GM19438 (cell line): Measurements from ENCODE around the gene PLEKHH2.
A peak's percentile ranks its signal among the peaks of the same experiment; 100 is the strongest.
"Not testable (repeated sequence)": the region's sequence is repeated elsewhere in the genome, so short reads cannot be mapped to it uniquely, and the experiment has no call there.

Source experiments
- ATAC-seq: cut with Tn5 transposase; IDR thresholded peaks from one replicate; pipeline ENCODE4 v1.9.1; 2021; ENCODE audit warnings: low read depth; ENCODE audit not compliant: unreplicated experiment

PLEKHH2 gene

DNA sequence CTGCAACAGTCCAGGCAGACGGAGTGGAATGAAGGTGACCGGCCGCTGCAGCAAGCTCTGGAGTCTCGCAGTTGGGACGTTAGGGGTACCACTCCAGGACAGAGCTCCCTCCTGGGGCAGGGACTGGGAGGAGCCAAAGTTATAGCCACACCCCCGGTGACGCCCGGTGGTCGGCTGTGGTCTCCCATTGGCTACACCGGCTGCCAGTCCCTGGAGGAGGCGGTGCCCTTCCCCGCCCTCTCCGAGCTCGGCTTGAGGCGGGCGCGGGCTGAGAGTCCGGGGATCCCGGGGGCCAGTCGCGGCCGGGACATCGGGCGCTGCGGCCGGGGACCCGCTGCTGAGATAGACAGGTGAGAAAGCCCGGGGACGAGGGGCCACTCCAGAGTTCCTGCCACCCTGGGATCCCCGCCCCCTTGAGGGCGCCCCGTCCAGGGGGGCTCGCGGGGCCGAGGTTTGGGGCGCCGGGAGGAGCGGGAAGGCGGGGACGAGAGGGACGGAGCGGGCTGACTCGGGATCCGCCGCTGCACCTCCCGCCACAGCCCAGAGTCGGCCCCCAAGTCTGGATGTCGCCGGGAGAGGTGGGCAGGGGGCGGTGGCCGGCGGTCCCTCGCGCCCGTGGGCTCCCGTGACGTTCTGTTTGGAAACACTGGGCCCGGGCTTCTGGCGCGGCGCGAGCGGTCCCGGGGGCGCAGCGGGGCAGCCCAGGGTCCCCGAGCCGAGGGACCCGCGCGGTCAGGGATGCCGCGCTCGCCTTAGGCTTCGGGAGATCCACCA, at the start of gene PLEKHH2:
Gene PLEKHH2 (plus strand): TSS at position 231 of the 774 bp plus-strand sequence. CDS start 7,414 bp downstream, outside the sequence.
- ATAC-seq, result peak; percentile 100

DNA sequence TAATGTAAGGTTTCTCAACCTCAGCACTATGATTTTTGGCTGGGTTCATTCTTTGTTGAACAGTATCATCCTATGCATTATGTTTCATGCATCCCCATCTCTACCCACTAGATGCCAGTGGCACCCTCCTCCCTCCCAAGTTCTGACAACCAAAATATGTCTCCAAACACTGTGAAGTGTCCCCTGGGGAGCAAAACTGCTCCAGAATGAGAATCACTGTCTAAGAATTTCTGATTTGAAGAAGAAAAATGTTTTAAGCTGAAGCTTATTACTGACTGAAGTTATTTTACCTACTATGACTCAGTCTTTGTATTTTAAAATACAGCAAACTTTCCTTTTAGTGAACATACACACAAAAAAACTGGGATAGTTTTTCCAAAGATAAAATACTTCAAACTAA, 44.6 kb upstream of the PLEKHH2 start:
- ATAC-seq, result no peak

DNA sequence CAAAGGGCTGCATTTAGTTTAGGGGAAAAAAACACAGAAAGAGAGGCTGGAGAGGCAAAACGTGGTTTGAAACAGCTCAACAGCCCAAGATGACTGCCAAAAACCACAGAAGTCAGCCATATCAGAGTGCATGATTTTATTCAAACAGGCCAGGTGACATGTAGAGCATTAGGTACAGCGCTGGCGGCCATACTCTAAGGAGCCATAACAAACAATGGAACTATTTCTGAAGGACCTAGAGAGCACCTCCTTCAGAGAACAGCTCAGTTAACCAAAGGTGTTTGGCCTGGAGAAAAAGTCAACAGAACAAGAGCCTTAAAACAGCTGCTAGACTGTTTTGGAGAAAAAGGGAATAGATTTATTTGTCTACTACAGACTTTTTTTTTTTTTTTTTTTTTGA, 43.8 kb upstream of the PLEKHH2 start:
- ATAC-seq, result no peak

DNA sequence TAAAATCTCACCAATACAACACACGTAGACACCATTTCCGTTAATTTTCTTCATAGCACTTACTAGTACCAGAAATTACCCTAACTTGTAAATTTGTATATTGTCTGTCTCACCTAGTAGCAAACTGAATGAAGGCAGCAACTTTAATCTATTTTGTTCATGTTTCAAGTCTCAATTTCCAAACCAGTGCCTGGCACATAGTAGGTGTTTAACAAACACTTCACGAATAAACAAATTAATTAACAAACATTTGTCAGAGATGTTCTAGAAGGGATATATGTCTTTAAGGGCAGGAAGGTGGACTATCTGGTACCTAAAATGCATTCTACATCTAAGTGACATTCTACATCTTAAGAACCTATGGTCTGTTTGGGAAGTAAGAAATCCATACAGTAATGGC, 42.2 kb upstream of the PLEKHH2 start:
- ATAC-seq, result no peak

DNA sequence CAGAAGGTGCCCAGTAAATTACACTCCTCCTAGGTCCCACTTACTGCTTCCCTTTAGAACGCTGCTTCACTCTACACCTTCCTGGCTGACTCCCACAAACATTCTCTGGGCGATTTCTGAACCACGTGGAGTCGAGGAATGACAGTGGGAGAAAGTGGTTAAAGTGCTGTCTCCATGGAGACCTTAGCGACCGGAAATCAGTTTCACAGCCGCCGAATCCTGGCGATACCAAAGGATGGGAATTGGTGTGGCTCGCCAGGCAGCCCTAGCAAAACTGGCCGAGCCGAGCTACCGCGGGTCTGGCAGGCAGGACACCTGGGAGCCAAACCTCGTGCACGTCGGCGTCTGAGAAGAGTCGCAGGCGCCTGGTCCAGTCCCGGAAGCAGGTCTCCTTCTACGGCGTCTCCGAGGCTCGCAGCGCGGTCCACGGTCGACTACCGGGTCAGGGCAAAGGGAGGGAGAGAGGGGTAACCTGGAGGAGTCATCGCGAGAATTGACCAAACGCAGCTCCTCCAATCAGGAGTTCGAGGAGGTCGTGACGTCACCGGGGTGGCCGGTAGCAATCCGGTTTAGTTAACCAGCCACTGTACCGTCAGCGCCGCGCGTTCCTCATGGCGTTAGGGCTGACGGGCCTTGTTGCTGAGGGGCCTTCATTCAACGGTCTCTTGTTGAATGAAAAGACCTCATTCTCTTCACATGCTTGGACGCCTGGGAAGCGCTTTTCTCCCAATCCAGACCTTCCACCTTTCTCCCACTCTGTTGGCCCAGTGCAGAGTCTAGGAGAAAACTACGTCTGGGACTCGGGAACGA, 41.3 kb upstream of the PLEKHH2 start, which contains the start of gene THADA:
Gene THADA (minus strand): TSS at position 436 of the 810 bp plus-strand sequence. CDS start 3,646 bp downstream, outside the sequence.
- peak; percentile 99 for ATAC-seq

DNA sequence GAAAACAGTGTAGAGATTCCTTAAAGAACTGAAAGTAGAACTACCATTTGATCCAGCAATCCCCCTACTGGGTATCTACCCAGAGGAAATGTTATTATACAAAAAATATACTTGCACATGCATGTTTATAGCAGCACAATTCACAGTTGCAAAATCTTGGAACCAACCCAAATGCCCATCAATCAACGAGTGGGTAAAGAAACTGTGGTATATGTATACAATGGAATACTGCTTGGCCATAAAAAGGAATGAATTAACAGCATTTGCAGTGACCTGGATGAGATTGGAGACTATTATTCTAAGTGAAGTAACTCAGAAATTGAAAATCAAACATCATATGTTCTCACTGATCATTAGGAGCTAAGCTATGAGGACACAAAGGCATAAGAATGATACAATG, 36.5 kb upstream of the PLEKHH2 start:
- ATAC-seq, result not testable (repeated sequence)

DNA sequence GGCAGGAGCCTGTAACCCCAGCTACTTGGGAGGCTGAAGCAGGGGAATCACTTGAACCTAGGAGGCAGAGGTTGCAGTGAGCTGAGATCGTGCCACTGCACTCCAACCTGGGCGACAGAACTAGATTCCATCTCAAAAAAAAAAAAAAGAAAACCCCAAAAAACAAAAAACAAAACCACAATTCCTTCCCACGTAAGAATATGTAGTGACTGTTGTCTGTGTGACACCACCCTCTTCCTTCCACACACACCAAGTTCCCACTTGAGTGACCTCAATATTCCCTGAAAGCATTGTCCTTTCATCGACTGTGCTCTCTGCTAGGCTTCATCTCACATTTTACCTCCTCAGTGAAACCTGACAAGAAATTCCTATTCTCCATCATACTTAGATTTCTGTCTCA, 32.4 kb upstream of the PLEKHH2 start:
- ATAC-seq, result no peak

DNA sequence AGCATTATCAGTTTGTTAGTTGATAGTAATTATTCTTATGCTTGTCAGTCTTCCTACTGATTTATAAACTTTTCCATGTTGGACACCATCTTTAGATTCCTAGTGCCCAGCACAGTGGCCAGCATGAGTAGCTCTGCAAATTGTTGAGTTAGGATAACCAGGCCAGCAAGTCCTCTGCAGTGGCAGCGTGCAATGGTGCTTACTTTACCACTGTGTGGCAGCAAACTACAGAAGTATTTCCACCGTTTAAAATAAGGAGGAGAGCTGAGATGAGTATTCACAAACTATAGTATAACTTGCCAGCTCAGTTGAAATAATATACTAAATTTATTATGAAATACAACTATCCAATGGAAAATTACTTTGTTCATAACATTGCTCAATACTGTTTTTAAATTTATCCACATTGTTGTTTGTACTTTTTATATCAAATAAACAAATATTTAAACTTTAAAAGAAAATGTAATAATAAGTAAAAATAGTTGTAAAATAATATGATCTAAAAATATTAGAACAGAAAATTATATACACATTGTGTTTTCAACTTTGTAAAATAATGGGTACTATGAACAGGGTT, 31.9 kb upstream of the PLEKHH2 start:
- ATAC-seq, result no peak

DNA sequence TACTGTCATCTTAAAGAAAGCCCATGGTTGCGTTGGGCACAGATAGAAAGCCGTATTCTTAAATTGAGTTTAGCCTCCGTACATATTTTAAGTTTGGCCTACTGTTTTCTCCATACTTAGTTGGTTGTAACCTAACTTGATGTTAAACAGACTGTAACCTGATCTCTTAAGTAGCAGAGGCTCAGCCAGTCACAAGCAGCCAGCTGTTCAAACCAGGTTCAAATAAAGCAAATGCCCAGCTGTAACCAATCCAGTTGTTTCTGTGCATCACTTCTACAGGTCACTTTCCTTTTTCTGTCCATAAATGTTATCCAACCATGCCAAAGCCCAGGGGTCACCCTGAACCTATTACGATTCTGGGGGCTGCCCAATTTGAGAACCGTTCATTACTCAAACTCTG, 31.2 kb upstream of the PLEKHH2 start:
- ATAC-seq, result no peak

DNA sequence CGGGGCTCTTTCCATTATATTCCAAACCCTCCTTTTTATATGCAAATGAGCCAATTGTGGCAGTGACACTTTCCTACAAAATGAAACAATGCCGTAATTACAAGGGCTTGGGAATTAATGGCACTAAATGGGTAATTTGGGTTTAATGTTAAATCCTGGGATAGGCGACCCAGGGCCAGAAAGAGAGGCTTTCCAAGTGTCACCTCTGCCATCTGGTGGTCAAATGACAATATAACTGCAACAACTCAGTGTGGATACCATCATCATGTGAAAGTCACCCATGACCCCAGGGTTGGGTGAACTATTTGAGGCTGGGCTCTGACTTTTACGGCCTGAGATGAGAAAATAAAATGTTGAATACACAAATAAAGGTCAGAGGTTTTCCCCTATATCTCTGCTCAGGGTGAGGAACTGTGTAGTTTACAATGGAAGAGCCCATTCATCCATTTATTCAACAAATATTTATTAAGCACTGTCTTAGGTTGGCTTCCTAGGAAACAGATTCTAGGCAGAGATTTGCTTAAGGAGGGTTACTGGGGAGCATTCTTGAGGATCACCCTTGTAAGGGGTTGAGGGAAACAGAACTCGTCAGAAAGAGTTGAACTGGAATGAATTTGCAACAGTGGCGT, 27.7 kb upstream of the PLEKHH2 start:
- ATAC-seq, result no peak

DNA sequence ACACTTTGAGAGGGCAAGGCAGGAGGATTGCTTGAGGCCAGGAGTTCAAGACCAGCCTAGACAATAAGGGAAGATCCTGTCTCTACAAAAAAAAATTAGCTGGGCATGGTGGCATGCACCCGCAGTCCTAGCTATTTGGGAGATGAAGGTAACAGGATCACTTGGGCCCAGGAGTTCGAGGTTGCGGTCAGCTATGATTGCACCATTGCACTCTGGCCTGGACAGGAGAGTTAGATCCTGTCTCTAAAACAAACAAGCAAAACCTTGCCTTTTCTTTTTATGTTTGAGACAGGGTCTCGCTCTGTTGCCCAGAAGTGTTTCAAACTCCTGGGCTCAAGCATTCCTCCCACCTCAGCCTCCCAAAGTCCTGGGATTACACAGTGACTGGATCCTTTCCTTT, 26.7 kb upstream of the PLEKHH2 start:
- no peak for ATAC-seq

DNA sequence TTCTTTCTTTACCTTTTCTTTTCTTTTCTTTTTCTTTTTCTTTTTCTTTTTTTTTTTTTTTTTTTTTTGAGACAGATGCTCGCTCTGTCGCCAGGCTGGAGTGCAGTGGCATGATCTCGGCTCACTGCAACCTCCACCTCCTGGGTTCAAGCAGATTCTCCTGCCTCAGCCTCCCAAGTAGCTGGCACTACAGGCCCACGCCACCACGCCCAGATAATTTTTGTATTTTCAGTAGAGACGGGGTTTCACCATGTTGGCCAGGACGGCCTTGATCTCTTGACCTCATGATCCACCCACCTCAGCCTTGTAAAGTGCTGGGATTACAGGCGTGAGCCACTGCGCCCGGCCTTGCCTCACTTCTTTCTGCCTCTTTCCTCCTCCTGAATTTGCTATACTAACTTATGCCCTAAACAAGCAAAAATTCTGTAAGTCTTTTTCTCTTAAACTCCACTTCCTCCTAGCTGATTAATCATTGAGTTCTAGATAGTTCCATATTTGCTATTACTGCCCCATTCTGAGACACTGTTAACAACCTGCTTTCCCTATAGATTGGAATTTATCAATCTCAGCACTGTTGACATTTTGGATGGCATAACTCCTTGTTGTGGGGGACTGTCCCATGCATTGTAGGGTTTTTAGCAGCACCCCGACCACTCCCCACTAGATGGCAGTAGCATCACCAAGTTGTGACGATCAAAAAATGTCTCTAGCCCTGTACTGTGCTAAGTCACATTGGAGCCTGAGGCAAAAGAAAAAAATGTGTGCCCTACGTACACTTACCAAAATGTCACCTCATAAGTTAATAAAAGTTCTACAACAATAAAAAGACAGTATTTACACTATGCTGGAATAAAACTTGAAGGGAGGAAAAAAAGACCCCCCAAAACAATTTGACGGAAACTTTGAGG, 24.8 kb upstream of the PLEKHH2 start:
- ATAC-seq, result no peak

DNA sequence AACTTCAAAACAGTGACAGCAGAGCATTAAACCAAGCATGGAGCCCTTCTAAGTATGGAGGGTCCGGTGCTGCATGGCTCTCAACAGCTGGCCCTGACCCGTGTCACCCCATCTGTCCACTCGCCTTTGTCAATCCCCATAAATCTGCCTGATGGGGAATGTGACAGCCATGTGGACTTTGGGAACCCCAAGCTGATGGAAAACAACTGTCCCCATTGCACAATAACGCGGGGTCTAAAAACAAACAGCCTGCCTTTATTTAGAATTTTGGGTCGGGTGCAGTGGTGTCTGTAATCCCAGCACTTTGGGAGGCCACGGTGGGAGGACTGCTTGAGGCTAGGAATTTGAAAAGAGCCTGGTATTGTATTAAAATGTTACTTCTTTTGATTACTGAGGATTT, 24.1 kb upstream of the PLEKHH2 start:
- ATAC-seq, result no peak

DNA sequence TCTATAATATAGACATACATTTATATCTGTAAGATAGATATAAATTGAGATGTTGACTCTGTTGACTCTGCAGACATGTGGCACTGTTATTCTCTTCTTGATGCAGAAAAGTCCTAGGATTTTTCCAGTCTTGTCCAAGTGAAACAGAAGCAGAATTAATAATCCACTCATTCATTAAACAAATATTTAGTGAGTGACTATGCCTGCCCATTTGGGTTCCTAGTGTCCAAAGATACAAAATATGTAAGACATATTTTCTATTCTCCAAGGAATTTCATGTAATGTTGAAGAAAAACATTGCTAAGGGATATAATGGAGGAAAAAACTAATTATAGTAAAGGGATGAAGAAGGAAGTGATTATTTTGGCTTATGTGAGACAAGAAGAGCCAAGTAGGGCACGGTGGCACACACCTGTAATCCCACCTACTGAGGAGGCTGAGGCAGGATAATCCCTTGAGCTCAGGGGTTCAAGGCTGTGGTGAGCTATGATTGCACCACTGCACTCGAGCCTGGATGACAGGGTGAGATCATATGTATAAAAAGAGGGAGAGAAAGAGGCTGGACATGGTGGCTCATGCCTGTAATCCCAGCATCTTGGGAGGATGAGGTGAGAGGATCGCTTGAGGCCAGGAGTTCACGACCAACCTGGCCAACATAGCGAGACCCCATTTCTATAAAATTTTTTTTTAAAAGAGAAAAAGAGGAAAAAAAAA, 19.9 kb upstream of the PLEKHH2 start:
- no peak for ATAC-seq

DNA sequence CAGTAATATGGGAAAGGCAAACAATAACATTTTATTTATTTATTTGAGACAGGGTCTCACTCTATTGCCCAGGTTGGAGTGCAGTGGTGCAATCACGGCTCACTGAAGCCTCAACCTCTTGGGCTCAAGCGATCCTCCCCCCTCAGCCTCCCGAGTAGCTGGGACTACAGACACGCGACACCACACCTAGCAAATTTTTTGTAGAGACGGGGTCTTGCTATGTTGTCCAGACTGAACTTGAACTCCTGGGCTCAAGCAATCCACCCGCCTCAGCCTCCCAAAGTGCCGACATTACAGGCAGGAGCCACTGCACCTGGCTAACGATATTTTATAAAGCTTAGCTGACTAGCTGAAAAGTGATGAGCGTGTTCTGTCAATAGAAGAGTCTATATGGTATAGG, 17.5 kb upstream of the PLEKHH2 start:
- no peak for ATAC-seq

DNA sequence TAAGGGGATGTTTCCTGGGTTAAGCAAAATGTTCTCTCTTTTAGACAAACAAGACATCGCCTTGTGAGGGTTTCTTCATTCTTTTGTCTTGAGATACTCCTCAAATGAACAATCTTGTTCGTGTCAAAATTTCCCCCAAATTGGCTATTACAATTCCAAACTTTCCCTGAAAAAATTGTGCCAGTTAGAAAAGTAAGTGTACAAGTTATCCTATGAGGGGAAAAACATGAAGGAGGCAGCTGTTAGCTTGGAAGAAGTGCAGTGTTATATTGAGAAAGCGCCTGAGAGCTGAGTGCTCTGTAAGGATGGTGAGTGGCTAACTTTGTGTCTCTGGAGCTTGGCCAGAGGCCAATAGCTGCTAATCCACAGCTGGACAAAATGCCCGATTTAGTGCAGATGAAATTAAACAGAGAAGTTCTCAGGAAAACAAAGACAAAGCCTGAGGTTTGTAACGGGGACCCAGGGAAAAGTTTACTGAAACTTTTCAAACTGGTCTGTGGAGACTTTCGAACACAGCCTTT, 14.1 kb upstream of the PLEKHH2 start:
- no peak for ATAC-seq

DNA sequence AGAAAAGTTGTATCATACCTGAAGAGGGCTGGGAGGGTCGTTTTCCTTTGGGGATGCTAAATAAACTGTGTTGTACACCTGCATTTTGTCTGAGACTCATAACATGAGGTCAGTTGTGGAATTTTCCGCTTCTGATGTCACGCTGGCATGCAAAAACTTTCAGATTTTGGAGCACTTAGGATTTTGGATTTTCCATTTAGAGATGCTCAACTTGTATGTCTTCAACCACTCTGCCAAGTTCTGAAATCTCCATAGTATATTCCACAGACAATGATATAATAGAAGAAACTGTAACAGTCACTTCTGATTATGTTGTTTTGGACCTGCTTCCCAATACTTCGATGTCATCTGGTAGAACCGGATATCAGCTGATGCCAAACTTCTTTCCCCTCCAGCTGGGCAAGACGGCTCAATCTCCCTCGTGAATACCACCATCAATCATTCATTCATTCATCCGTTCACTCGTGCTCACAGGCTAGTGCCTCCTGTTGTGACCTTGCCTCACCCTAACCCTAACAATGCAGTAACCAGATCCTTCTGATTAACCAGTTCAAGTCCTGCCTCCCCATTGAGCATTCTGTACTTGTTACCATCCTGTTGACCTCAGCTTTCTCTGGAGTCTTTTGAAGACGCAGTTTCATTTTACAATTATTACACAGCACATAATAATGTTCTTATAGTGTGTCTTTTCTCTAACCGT, 5.3 kb upstream of the PLEKHH2 start:
- no peak for ATAC-seq

DNA sequence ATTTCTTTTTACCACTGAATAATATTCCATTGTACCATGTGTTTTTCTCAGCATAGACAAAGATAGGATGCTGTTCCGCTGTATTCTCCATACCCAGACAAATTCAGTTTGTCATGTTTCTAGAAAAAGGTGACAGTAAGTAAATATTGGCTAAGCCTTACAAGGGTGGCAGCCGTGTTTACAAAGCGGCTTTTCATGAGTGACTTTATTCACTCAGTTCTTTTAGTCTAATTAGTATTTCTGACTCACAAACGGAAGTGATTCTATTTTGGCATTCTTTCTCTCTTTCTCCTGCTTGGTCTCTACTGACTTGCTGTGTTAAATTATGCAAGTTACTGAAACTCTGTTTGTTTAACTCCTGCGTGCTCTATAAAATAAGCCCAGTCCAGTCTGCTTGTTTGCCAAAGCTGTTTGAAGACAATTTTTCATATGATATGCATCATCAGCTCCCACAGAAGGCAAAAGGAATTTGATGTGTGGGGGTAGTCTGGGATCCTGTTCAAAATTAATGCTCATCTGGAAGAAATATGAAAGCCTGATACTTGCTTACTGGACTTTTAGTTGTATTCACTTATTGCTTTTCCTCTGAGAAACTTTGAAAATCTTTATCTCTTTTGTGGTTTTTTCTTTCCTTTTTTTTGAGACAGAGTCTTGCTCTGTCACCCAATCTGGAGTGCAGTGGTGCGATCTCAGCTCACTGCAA, 2.3 kb upstream of the PLEKHH2 start:
- no peak for ATAC-seq
